ENCODE measurements around the gene PNLIPRP3. TPM values are rescaled to one million over a fixed set of nuclear protein-coding genes. Genes with fewer than 3 reads are reported as not detected.

The PNLIPRP3 gene
- total and polyA plus RNA-seq, 2 of the 4 experiments (the other 2 are of a cell fraction), result not detected

GRCh38 chr10:116440330-116441030, 12.8 kb downstream of the PNLIPRP3 start:
- no peak overlapping the region for H3K4ac ChIP-seq (ENCODE audit: low read depth, low read length)
- H2AK9ac ChIP-seq (replicated peaks; ENCODE audit: low read depth, low read length, poor library complexity), result no peak overlapping the region
- ChIA-PET POLR2A (ENCODE audit: unreplicated experiment) (no interaction called here), CTCF (no interaction called here)
- no peak overlapping the region for H3K9ac ChIP-seq (ENCODE audit: low read depth, low read length)
- H4K91ac ChIP-seq (ENCODE audit: insufficient read depth, low read depth, low read length), result no peak overlapping the region
- H3K27me3 ChIP-seq (ENCODE audit: control insufficient read depth, insufficient read depth, low read length), result no peaks in the 10 kb centered on the region
- no CpG with 5 or more reads among the region's 5 CpGs for WGBS, 2 experiments (ENCODE audit: extremely low coverage in 2 of 2, insufficient read length in 1 of 2)
- H3K4me2 ChIP-seq (ENCODE audit: low read depth, low read length), result no peak overlapping the region
- H3K9me3 ChIP-seq (ENCODE audit: control insufficient read depth, insufficient read depth, low read length), result no peaks in the 10 kb centered on the region
- no peak overlapping the region for H3K23ac ChIP-seq (ENCODE audit: low read depth, low read length)
- H2AK5ac ChIP-seq (ENCODE audit: low read depth, low read length), result no peak overlapping the region
- no peak overlapping the region for H4K5ac ChIP-seq (ENCODE audit: low read depth, low read length)
- H3K18ac ChIP-seq (ENCODE audit: low read depth, low read length), result no peak overlapping the region
- no peak overlapping the region for H3K27ac ChIP-seq (ENCODE audit: insufficient read depth, low read length)
- H2BK120ac ChIP-seq (ENCODE audit: low read depth, low read length), result no peak overlapping the region
- no TSS peak for BruUV-seq (replicated peaks)
- no peak overlapping the region for H3K56ac ChIP-seq (ENCODE audit: extremely low read depth, insufficient read depth, low read length)
- H3K14ac ChIP-seq (replicated peaks; ENCODE audit: low read depth, low read length), result no peak overlapping the region
- H3K4me3 ChIP-seq (ENCODE audit: insufficient read depth, low read depth, low read length), result no peak overlapping the region
- no peak overlapping the region for H2BK20ac ChIP-seq (ENCODE audit: low read depth, low read length)
- intact Hi-C loops (cut with micrococcal nuclease) (no loop called here), dilution Hi-C loops (cut with HindIII; ENCODE audit: low sequenced_read_pairs, unreplicated experiment) (no loop called here), in situ Hi-C loops (cut with MboI; ENCODE audit: low sequenced_read_pairs) (no loop called here)
- H2BK15ac ChIP-seq (ENCODE audit: low read depth, low read length), result no peak overlapping the region
- no peaks in the 10 kb centered on the region for H3K4me1 ChIP-seq (ENCODE audit: control insufficient read depth, insufficient read depth, low read length)
- DNase-seq, result no peak
- no peak for TF ChIP-seq CHD1 (IDR thresholded peaks at IDR 0.05; ENCODE audit: low read depth, low read length)
- no peak for TF ChIP-seq MXI1 (IDR thresholded peaks at IDR 0.05; ENCODE audit: borderline replicate concordance, low read depth, low read length)
- TF ChIP-seq USF2 (IDR thresholded peaks at IDR 0.05; ENCODE audit: low read depth, low read length), result no peak
- TF ChIP-seq FOS (IDR thresholded peaks at IDR 0.05; ENCODE audit: low read depth, low read length), result no peak
- no peak for TF ChIP-seq BHLHE40 (IDR thresholded peaks at IDR 0.05; ENCODE audit: low read depth, low read length)
- no peak for TF ChIP-seq CTCF (conservative IDR thresholded peaks at IDR 0.05; ENCODE audit: low read depth, low read length)
- TF ChIP-seq CEBPB (IDR thresholded peaks at IDR 0.05; ENCODE audit: low read depth, low read length), result no peak
- no peak for TF ChIP-seq POLR2A (IDR thresholded peaks at IDR 0.05; ENCODE audit: low read depth, low read length)
- TF ChIP-seq RCOR1 (IDR thresholded peaks at IDR 0.05; ENCODE audit: insufficient replicate concordance, low read length), result no peak
- no peak for TF ChIP-seq MAFK (IDR thresholded peaks at IDR 0.05; ENCODE audit: low read depth, low read length)
- H3K9me1 ChIP-seq (ENCODE audit: insufficient read depth, low read length), result no peaks in the 10 kb centered on the region
- H2BK5ac ChIP-seq (ENCODE audit: low read depth, low read length, poor library complexity, severe bottlenecking), result no peak overlapping the region
- no peaks in the 10 kb centered on the region for H4K20me1 ChIP-seq (ENCODE audit: insufficient read depth, low read length)
- no peaks in the 10 kb centered on the region for H3K36me3 ChIP-seq (ENCODE audit: control insufficient read depth, insufficient read depth, low read length)
- no peak overlapping the region for H2AFZ ChIP-seq (replicated peaks; ENCODE audit: low read length, poor library complexity)
- H3K79me1 ChIP-seq (ENCODE audit: low read depth in 1 of 2, low read length in 2 of 2), result no peaks in the 10 kb centered on the region
- H4K8ac ChIP-seq (ENCODE audit: low read depth in 2 of 2, low read length in 2 of 2), result no peak overlapping the region
- ATAC-seq (ENCODE audit: low read depth), result no peak
